Measurements from ENCODE around the gene WNT1.
A peak's percentile ranks its signal among the peaks of the same experiment; 100 is the strongest.

WNT1 gene

GRCh38 chr12:48934312-48934706 is 43.8 kb upstream of the WNT1 start:
- TF ChIP-seq CTCF (IDR thresholded peaks at IDR 0.05; ENCODE audit: low read depth, low read length), result peak; percentile 57
- DNase-seq, result no peak
- H3K4me3 ChIP-seq (ENCODE audit: low read depth, low read length), result no peak overlapping the region
- H3K4me1 ChIP-seq, result no peaks in the 10 kb centered on the region
- no peaks in the 10 kb centered on the region for H3K9me3 ChIP-seq
- H3K36me3 ChIP-seq, result peaks cover 64% of the 10 kb centered on the region
- H3K27me3 ChIP-seq, result no peaks in the 10 kb centered on the region

DNA sequence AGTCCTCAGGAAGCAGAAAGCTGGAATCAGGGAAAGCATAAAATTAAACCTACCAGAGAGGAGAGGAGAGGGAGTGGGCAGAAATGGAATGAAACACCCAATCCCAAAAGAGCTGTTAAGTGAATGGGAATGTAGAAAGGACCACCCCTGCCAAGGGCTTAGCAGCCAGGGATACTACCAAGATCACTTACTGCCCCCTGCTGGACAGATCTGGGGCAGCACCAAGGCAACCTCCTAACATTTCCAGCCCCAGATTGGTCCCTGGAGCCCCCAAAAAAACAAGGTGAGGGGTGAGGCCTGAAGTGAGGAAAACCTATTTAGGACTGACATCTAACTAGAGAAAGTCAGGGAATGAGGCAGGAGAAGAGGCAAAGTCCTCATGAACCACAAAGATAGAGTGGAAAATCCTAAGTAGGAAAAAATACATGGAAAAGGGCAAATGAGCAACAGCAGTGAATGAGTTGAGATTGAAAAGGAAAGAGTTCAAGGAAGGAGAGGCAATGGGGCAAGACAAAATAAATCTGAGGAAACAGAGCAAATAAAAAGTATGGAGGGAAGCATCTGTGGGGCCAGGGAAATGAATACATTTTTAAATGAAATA is 41.6 kb upstream of the WNT1 start:
- no peaks in the 10 kb centered on the region for H3K27me3 ChIP-seq
- DNase-seq, result peak; percentile 87
- no peak overlapping the region for H3K4me3 ChIP-seq (ENCODE audit: low read depth, low read length)
- peak; percentile 96 for TF ChIP-seq CTCF (IDR thresholded peaks at IDR 0.05; ENCODE audit: low read depth, low read length)
- H3K4me1 ChIP-seq, result no peaks in the 10 kb centered on the region
- H3K36me3 ChIP-seq, result peaks cover 76% of the 10 kb centered on the region
- H3K9me3 ChIP-seq, result no peaks in the 10 kb centered on the region

GRCh38 chr12:48937170-48937569 is 41.0 kb upstream of the WNT1 start:
- Histone ChIP-seq H3K36me3 (peaks cover 75% of the 10 kb centered on the region), H3K9me3 (no peaks in the 10 kb centered on the region), H3K4me3 (ENCODE audit: low read depth, low read length) (no peak overlapping the region), H3K27me3 (no peaks in the 10 kb centered on the region), H3K4me1 (no peaks in the 10 kb centered on the region)
- peak; percentile 36 for TF ChIP-seq CTCF (IDR thresholded peaks at IDR 0.05; ENCODE audit: low read depth, low read length)
- DNase-seq, result peak; percentile 18

DNA sequence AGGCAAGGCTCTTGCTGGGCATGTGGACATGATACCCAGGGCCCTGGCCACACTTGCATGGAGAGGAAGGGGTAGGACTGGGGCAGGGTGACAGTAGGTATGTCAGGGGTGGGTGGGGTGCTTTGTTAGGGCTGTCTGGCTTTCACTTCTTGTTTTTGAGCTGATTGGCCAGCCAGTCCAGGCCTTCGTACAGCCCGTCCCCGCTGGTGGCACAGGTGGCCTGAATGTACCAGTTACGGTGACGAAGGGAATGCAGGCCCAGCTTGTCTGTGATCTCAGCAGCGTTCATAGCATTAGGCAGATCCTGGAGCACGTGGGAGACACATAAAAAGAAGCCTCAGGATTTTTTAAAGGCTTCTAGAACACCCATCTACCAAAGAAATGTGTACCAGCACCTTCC is 39.3 kb upstream of the WNT1 start:
- Histone ChIP-seq H3K4me1 (no peaks in the 10 kb centered on the region), H3K36me3 (peaks cover 62% of the 10 kb centered on the region), H3K9me3 (no peaks in the 10 kb centered on the region), H3K4me3 (ENCODE audit: low read depth, low read length) (no peak overlapping the region), H3K27me3 (no peaks in the 10 kb centered on the region)
- DNase-seq, result no peak
- TF ChIP-seq CTCF (IDR thresholded peaks at IDR 0.05; ENCODE audit: low read depth, low read length), result no peak

GRCh38 chr12:48940181-48940580 is 37.9 kb upstream of the WNT1 start:
- Histone ChIP-seq H3K27me3 (no peaks in the 10 kb centered on the region), H3K36me3 (peaks cover 52% of the 10 kb centered on the region), H3K9me3 (no peaks in the 10 kb centered on the region), H3K4me3 (ENCODE audit: low read depth, low read length) (no peak overlapping the region), H3K4me1 (no peaks in the 10 kb centered on the region)
- TF ChIP-seq CTCF (IDR thresholded peaks at IDR 0.05; ENCODE audit: low read depth, low read length), result no peak
- no peak for DNase-seq

DNA sequence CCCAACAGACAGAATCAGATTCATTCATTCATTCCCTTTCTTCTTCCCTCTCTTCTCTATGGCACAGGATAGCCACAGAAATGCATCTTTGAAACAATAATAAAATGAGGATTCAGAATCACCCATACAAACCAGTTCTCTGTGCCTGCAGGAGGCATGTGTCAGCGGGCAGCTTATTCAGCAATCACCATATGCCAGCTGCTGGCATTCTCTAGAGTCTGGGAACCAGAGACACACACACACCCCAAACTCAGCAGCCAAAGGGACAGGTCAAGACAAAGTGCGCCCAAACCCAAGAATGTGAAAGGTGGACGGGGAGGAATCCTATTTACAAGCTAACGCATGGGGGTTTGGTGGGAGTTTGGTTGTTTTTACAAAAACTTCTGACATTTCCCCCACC is 34.9 kb upstream of the WNT1 start:
- H3K9me3 ChIP-seq, result no peaks in the 10 kb centered on the region
- H3K4me3 ChIP-seq (ENCODE audit: low read depth, low read length), result no peak overlapping the region
- peaks cover 31% of the 10 kb centered on the region for H3K36me3 ChIP-seq
- no peak for TF ChIP-seq CTCF (IDR thresholded peaks at IDR 0.05; ENCODE audit: low read depth, low read length)
- H3K4me1 ChIP-seq, result no peaks in the 10 kb centered on the region
- no peaks in the 10 kb centered on the region for H3K27me3 ChIP-seq
- no peak for DNase-seq
